ENCODE results near the gene B3GNT8. TPM values are rescaled to one million over a fixed set of nuclear protein-coding genes. Genes with fewer than 3 reads are reported as not detected.

The B3GNT8 gene
- total RNA-seq, 2 donors from 2014 or later = 3.6 to 9.1 TPM

DNA sequence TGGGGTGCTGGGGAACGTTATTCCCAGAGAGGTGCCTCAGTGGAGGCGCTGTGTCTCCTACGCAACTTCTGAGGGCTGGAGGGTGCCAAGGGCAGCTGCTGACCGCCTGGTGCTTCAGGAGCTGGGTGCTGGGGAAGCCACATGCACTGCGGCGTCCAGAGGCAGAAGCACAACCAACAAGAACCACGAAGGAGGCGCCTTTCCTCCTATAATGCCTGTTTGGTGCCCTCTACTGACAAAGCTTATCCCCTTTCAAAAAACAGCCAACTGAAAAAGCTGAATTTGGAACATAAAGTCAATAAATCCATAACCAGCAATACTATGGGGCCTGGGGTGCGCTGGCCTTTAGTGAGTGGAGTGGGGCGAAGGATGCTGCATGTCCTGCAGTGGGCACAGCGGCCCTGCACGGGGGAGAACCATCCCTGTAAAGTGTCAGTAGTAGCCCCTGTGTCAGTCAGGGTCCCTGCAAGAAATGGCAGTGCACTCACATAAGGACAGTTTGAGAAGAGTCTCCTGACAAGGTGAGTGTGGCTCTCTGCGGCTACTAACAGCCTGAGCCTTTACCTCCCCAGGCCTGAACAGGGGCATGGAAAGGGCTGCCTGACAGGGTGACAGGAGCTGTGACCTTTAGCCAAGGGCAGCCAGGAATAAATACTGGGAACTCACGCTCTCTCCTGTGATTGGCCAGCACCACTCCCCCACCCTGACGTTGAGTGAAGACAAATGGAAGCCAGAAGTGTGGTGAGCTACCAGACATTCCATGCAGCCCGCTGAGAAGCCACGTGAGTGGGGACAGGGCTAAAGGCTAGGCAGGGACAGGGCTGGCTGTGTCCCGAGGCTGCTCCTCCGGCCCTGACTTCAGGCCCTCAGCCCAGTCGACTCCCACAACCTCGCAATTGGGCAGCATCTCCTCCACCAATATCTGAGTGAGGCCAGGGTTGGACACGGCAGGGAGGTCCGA is 4.5 kb upstream of the B3GNT8 start:
- WGBS, 2 donors = 70 to 84% methylated on average over 15 to 23 of the region's 23 CpGs
- Histone ChIP-seq H3K4me1 (peaks cover 9% of the 10 kb centered on the region), H3K4me3 (no peak overlapping the region), H3K27ac (no peak overlapping the region), H3K36me3 (replicated peaks in 1 of 2; ENCODE audit: insufficient read depth in 1 of 2, low read depth in 2 of 2) (peaks cover 0 to 6% of the 10 kb centered on the region in 2 donors), H3K9me3 (no peaks in the 10 kb centered on the region), H3K27me3 (no peaks in the 10 kb centered on the region)
- DNase-seq = peak in 1 of 4 donors; percentile 53
- ATAC-seq = no peak
- intact Hi-C loops (cut with DNase I) = loop anchor here (10.0 kb wide), 1 partner anchor 107 kb away; no protein-coding TSS in a partner anchor
- TF ChIP-seq POLR2A (IDR thresholded peaks at IDR 0.05) = no peak
- TF ChIP-seq, protein P1, sequence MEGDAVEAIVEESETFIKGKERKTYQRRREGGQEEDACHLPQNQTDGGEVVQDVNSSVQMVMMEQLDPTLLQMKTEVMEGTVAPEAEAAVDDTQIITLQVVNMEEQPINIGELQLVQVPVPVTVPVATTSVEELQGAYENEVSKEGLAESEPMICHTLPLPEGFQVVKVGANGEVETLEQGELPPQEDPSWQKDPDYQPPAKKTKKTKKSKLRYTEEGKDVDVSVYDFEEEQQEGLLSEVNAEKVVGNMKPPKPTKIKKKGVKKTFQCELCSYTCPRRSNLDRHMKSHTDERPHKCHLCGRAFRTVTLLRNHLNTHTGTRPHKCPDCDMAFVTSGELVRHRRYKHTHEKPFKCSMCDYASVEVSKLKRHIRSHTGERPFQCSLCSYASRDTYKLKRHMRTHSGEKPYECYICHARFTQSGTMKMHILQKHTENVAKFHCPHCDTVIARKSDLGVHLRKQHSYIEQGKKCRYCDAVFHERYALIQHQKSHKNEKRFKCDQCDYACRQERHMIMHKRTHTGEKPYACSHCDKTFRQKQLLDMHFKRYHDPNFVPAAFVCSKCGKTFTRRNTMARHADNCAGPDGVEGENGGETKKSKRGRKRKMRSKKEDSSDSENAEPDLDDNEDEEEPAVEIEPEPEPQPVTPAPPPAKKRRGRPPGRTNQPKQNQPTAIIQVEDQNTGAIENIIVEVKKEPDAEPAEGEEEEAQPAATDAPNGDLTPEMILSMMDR (IDR thresholded peaks at IDR 0.05) = peak in 5 of 7 experiments; percentile 7 to 35 (median 16)

DNA sequence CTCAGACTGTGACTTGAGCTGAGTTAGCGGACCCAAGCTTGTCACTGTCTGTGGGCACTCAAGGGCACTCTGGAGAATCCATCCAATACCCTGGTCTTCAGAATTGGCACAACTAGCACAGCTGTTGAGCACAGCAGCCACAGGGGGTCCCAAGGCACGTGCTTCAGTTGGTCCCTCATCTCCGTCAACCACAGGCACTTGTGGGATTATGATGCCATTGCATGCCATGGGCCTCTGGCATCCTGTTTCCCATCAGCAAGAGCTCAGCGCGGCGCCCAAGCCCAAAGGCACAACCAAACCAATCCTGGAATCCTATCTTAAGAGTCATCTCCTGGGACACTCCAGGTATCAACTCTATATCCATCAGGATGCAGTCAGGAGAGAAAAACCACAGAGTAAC is 3.7 kb upstream of the B3GNT8 start:
- no peaks in the 10 kb centered on the region for H3K9me3 ChIP-seq
- no peak overlapping the region for H3K27ac ChIP-seq
- intact Hi-C loops (cut with DNase I) = loop anchor here (10.0 kb wide), 1 partner anchor 106 kb away; no protein-coding TSS in a partner anchor
- peaks cover 0 to 8% of the 10 kb centered on the region in 2 donors for H3K36me3 ChIP-seq (replicated peaks in 1 of 2; ENCODE audit: insufficient read depth in 1 of 2, low read depth in 2 of 2)
- no peak overlapping the region for H3K4me3 ChIP-seq
- TF ChIP-seq, protein P1 (IDR thresholded peaks at IDR 0.05) = no peak
- no peak for TF ChIP-seq POLR2A (IDR thresholded peaks at IDR 0.05)
- H3K27me3 ChIP-seq = no peaks in the 10 kb centered on the region
- peaks cover 9% of the 10 kb centered on the region for H3K4me1 ChIP-seq
- 79 to 82% methylated on average over 6 of the region's 6 CpGs for WGBS, 2 donors
- ATAC-seq (no peak), DNase-seq (no peak)

DNA sequence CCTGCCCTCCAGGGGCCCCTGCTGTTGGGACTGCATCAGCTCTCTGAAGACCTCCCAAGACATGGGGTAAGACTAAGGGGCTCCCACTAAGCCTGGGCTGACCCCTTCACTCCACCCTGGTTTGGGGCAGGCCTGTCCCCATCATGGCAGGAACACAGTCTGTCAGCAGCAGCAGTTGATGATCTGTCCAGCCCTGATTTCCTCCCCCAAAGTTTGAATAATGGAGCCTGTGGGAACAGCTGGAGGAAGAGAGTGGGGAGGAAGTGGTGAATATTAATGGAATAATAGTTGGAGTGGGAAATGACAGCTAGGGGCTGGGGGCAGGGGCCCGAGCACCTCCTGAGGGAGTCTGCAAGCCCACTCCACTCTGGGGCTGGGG is 1.3 kb upstream of the B3GNT8 start:
- Histone ChIP-seq H3K27ac (peak overlapping the region; percentile 78 to 85 (median 81)), H3K27me3 (no peaks in the 10 kb centered on the region), H3K9me3 (no peaks in the 10 kb centered on the region), H3K4me1 (peaks cover 9% of the 10 kb centered on the region), H3K36me3 (replicated peaks in 1 of 2; ENCODE audit: insufficient read depth in 1 of 2, low read depth in 2 of 2) (peaks cover 0 to 17% of the 10 kb centered on the region in 2 donors), H3K4me3 (no peak overlapping the region)
- intact Hi-C loops (cut with DNase I) = no loop called here
- ATAC-seq (no peak), DNase-seq (no peak)
- TF ChIP-seq, protein P1 (IDR thresholded peaks at IDR 0.05) = no peak
- TF ChIP-seq POLR2A (IDR thresholded peaks at IDR 0.05) = no peak
- 43 to 50% methylated on average over 1 of the region's 1 CpG for WGBS, 2 donors

DNA sequence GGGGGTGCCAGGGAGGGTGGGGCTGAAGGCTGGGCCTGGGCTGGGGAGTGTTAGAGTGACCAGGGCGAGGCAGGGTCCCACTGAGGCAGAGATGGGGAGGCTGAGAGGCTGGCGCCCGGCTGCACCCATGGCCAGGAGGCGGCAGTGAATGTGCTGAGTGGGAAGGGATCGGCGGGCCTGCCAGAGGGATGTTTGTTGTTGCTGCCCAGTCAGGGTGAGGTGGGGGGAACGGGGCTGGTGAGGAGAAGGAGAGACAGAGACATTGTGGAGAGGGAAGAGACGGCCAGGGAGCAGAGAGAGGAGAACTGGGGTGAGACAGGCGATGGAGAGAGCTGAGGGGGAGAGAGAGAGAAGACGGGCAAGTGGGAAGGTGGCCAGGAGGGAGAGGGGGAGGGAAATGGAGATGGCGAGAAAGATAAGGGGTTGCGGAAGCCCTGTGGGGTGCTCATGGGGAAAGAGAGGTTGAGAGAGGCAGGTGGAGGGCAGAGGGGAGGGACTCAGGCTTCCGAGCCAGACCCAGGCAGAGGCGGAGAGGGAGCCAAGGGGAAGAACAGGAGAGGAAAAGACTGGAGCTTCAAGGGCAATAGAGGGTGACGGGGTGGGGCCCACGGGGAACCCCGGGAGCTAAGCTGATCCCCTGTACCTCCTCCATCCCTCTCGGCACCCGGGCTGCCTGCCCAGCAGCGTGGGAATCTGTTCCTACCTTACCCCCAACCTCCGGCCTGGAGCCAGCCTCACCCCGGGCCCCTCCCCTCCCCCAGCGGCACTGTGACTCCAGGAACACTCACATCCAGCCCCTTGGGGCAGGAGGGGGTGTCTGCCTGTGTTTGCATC is 690 bp upstream of the B3GNT8 start:
- TF ChIP-seq POLR2A (IDR thresholded peaks at IDR 0.05) = peak in 2 of 3 donors; percentile 41 to 48
- TF ChIP-seq, protein P1 (IDR thresholded peaks at IDR 0.05) = no peak
- Histone ChIP-seq H3K9me3 (no peaks in the 10 kb centered on the region), H3K27ac (peak overlapping the region; percentile 78 to 85 (median 81)), H3K4me3 (no peak overlapping the region), H3K36me3 (replicated peaks in 1 of 2; ENCODE audit: insufficient read depth in 1 of 2, low read depth in 2 of 2) (peaks cover 0 to 18% of the 10 kb centered on the region in 2 donors), H3K27me3 (no peaks in the 10 kb centered on the region), H3K4me1 (peaks cover 9% of the 10 kb centered on the region)
- 37 to 53% methylated on average over 23 of the region's 23 CpGs for WGBS, 2 donors
- ATAC-seq (peak; percentile 66), DNase-seq (peak; percentile 37 to 58 (median 47))
- intact Hi-C loops (cut with DNase I) = no loop called here

All from body of pancreas (tissue), 4 donors.